ENCODE data around the gene RGS14.
"Not testable (repeated sequence)": the region's sequence is repeated elsewhere in the genome, so short reads cannot be mapped to it uniquely, and the experiment has no call there.

Gene RGS14

GRCh38 chr5:177405805-177406204 is 48.1 kb downstream of the RGS14 start:
- DNase-seq: no peak

- DNase-seq: no peak
These were observed 51.5 kb downstream of the RGS14 start, which contains the start of gene F12 for GRCh38 chr5:177409043-177409801. F12 (minus strand) TSS chr5:177409564; CDS start chr5:177409527, 37 bp downstream.

GRCh38 chr5:177410575-177410974 is 52.9 kb downstream of the RGS14 start:
- no peak for DNase-seq

- no peak for DNase-seq
These were observed 55.0 kb downstream of the RGS14 start for GRCh38 chr5:177412603-177413233.

- DNase-seq: no peak
These were observed 56.8 kb downstream of the RGS14 start for GRCh38 chr5:177414481-177414880.

- DNase-seq: not testable (repeated sequence)
These were observed 59.4 kb downstream of the RGS14 start for GRCh38 chr5:177417081-177417480.

- DNase-seq: peak; percentile 59
These were observed 61.3 kb downstream of the RGS14 start for GRCh38 chr5:177419046-177419445.

- DNase-seq: not testable (repeated sequence)
These were observed 62.7 kb downstream of the RGS14 start for GRCh38 chr5:177420472-177420871.

GRCh38 chr5:177421062-177421798 is 63.5 kb downstream of the RGS14 start:
- peak; percentile 56 for DNase-seq

All from EL (cell line).